HG02938 (cell line): ENCODE measurements around the gene TRIM69.

Experiments
- ATAC-seq: cut with Tn5 transposase; IDR thresholded peaks from one replicate; pipeline ENCODE4 v1.9.1; 2021; ENCODE audit warnings: mild to moderate bottlenecking, moderate library complexity; ENCODE audit not compliant: unreplicated experiment

The TRIM69 gene

DNA sequence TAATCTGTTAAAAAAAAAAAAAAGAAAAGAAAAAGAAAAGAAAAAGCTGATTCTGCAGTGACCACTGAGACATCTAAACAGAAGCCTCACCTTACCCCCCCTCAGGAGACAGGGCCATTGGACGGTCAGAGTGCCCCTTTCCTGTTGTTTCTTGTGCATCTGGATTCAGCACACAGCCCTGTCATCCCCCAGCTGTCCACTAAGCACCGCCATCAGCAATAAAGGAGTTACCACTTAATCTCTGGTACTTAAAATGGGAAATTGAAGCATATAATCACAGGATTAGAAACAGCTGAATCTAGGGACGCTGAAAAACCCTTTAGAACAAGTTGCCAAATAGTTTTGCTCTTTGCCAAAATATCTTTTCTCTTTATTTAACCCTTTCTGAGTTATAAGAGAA lies 62.5 kb downstream of the TRIM69 start:
- ATAC-seq: no peak

DNA sequence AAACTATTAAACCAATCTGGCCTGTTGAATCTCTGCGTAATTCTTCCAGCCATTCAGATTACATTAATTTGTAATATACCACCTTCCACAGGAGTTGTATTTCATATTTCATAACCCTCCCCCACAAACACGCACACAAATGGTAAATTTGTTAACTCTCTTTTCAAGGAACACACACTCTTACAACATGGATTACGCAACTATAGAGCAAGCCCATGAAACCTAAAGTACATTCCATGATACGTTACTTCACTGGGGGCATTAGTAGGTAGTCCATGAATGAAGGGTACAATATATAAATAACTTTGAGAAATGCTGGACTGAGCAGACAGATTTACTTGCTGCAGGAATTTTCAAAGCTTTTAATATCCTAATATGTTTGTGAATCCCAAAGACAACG lies 65.0 kb downstream of the TRIM69 start:
- no peak for ATAC-seq

- no peak for ATAC-seq
These were observed 65.5 kb downstream of the TRIM69 start for GRCh38 chr15:44801797-44802196.

DNA sequence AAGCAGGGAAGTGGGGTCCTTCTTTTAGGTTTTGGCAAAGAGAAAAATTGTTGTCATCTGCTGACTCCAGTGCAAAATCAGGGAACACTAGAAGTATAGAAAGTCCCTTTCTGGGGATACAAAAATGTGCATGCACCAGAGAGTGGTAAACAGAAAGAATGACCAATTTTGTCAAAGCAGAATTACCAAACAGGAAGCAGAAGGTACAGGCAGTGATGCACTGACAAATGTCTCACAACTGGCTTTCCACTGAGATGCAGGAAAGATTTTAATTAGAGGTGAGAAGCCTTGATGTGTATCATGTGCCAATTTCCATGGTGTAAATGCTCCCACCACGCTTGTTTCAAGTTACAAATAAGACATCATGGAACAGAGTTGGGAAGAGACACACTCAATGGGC lies 66.0 kb downstream of the TRIM69 start:
- ATAC-seq: peak; percentile 65

GRCh38 chr15:44804298-44805046 lies 68.1 kb downstream of the TRIM69 start:
- ATAC-seq: no peak

DNA sequence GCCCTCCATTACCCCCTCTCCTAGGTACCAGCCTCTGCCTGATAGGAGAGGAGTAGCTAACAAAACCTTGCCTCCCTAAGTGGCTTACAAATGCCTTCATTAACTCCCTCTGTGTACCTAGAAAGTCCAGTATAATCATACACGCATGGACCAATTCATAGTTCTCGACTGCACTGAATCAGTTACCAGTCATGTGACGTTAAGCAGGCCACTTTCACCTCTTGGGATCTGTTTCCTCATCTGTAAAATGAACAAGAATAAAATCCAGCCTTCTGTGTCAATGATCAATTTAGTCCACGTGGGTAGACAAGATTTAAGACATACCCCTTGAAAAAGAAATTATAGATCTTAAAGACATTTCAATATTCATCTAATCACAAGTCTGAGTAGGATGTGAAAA lies 72.2 kb downstream of the TRIM69 start:
- ATAC-seq: no peak

GRCh38 chr15:44810237-44810636 lies 73.9 kb downstream of the TRIM69 start:
- ATAC-seq: no peak

GRCh38 chr15:44811337-44811736 lies 75.0 kb downstream of the TRIM69 start:
- no peak for ATAC-seq

GRCh38 chr15:44812029-44812517 lies 75.7 kb downstream of the TRIM69 start:
- ATAC-seq: no peak

DNA sequence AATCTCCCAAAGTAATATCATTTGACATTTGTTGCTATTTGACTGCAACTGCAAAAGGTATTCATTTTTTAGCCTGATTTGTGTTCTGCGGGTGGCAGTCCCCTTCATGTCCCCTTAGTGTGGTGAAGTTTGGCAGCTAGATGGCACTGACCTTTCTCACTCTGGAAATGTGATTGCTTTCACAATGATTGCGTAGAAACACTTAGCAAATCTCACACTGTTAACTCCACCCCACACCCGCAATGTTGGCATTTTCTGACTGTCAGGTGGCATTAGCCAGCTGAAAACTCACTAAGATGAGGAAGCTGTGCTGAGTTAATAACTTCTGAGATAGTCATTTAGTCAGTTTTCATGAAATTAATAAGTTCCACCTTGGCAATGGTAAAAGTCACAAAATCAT lies 76.9 kb downstream of the TRIM69 start:
- ATAC-seq: no peak
